ENCODE data around the gene SLC38A10. TPM values are rescaled to one million over a fixed set of nuclear protein-coding genes. Genes with fewer than 3 reads are reported as not detected.

Gene SLC38A10
- total and polyA plus RNA-seq, 2 of the 13 experiments (the other 11 are each of a cell fraction or from before 2014, with no cell fraction given) = 23.4 to 55.8 TPM

- TF ChIP-seq HNRNPL (IDR thresholded peaks at IDR 0.05; ENCODE audit: low read depth, low read length) = peak; percentile 94
- no peak for TF ChIP-seq PHF5A (CRISPR knock-in tag; IDR thresholded peaks at IDR 0.05; ENCODE audit: low read depth, unreplicated experiment)
- TF ChIP-seq ZNF280D (CRISPR knock-in tag; IDR thresholded peaks at IDR 0.05) = peak; percentile 35; the same call in 1 of the 2 replicates
- no peak for TF ChIP-seq CEBPB (IDR thresholded peaks at IDR 0.05; ENCODE audit: borderline replicate concordance, low read depth, low read length)
- TF ChIP-seq ZMYM2 (CRISPR knock-in tag; IDR thresholded peaks at IDR 0.05) = no peak
- no peak for TF ChIP-seq EHMT2 (IDR thresholded peaks at IDR 0.05; ENCODE audit: borderline replicate concordance, low read depth, low read length)
- peak; percentile 56 for TF ChIP-seq FOXP4 (CRISPR knock-in tag; IDR thresholded peaks at IDR 0.05)
- TF ChIP-seq FOXO4 (CRISPR knock-in tag; conservative IDR thresholded peaks at IDR 0.05) = no peak
- no peak for TF ChIP-seq ZMAT5 (CRISPR knock-in tag; IDR thresholded peaks at IDR 0.05; ENCODE audit: borderline replicate concordance, low read depth)
- TF ChIP-seq ZXDC (CRISPR knock-in tag; IDR thresholded peaks at IDR 0.05) = no peak; the same call in 1 of the 2 replicates
- peak; percentile 53; the same call in 1 of the 2 replicates for TF ChIP-seq BCL3 (CRISPR knock-in tag; IDR thresholded peaks at IDR 0.05)
- TF ChIP-seq ATAD3A (CRISPR knock-in tag; IDR thresholded peaks at IDR 0.05) = no peak
- TF ChIP-seq KDM2A (CRISPR knock-in tag; IDR thresholded peaks at IDR 0.05; ENCODE audit: borderline replicate concordance, low read depth) = peak; percentile 68; the same call in 1 of the 2 replicates
- TF ChIP-seq SOX5 (CRISPR knock-in tag; IDR thresholded peaks at IDR 0.05; ENCODE audit: borderline replicate concordance) = peak; percentile 44; the same call in 1 of the 2 replicates
- no peak for TF ChIP-seq MAF1 (CRISPR knock-in tag; IDR thresholded peaks at IDR 0.05; ENCODE audit: borderline replicate concordance)
- TF ChIP-seq JUND (CRISPR knock-in tag; IDR thresholded peaks at IDR 0.05) = no peak
- peak; percentile 47; the same call in 1 of the 2 replicates for TF ChIP-seq TGIF2 (CRISPR knock-in tag; IDR thresholded peaks at IDR 0.05)
- no peak for TF ChIP-seq TP53 (CRISPR knock-in tag; conservative IDR thresholded peaks at IDR 0.05)
Measured at GRCh38 chr17:81339534-81340296, 44.6 kb upstream of the SLC38A10 start (continued).

Data from HepG2 (cell line).